GM23248 (cell line): ENCODE data around the gene GBP7. TPM values are rescaled to one million over a fixed set of nuclear protein-coding genes. Genes with fewer than 3 reads are reported as not detected.
A peak's percentile ranks its signal among the peaks of the same experiment; 100 is the strongest.

Experiments used
- DNase-seq: peaks from one replicate; pipeline ENCODE4 v3.0.0-alpha.2; 2015
- H2AFZ ChIP-seq: fragments of 200-600 bp; sonication (generic); 2 replicates; pipeline ENCODE4 v1.6.1; 2016; ENCODE audit warnings: antibody characterized with exemption
- H3F3A ChIP-seq: fragments of 200-600 bp; sonication (generic); 2 replicates; pipeline ENCODE4 v1.6.1; 2016; ENCODE audit warnings: mild to moderate bottlenecking, antibody characterized with exemption, mixed run types; ENCODE audit not compliant: insufficient read depth
- H3K27ac ChIP-seq: fragments of 200-600 bp; sonication (generic); 2 replicates; pipeline ENCODE4 v1.5.1; 2016; ENCODE audit warnings: mild to moderate bottlenecking
- H3K27me3 ChIP-seq: fragments of 200-600 bp; sonication (generic); replicated peaks from 2 replicates; pipeline ENCODE4 v1.6.1; 2016; ENCODE audit warnings: mild to moderate bottlenecking; ENCODE audit not compliant: insufficient read depth
- H3K36me3 ChIP-seq: fragments of 200-600 bp; sonication (generic); 2 replicates; pipeline ENCODE4 v1.6.1; 2016; ENCODE audit warnings: low read depth, mild to moderate bottlenecking
- H3K4me1 ChIP-seq: fragments of 200-600 bp; sonication (generic); 2 replicates; pipeline ENCODE4 v1.6.1; 2016; ENCODE audit warnings: mild to moderate bottlenecking; ENCODE audit not compliant: insufficient read depth
- H3K4me2 ChIP-seq: fragments of 200-600 bp; sonication (generic); one replicate; pipeline ENCODE4 v1.6.1; 2016; ENCODE audit warnings: mild to moderate bottlenecking; ENCODE audit not compliant: unreplicated experiment
- H3K4me3 ChIP-seq: fragments of 200-600 bp; sonication (generic); 2 replicates; pipeline ENCODE4 v1.5.1; 2016; ENCODE audit warnings: mild to moderate bottlenecking
- H3K79me2 ChIP-seq: fragments of 200-600 bp; sonication (generic); 2 replicates; pipeline ENCODE4 v1.6.1; 2016; ENCODE audit warnings: mild to moderate bottlenecking; ENCODE audit not compliant: insufficient read depth
- H3K9ac ChIP-seq: fragments of 200-600 bp; sonication (generic); 2 replicates; pipeline ENCODE4 v1.6.1; 2016; ENCODE audit warnings: mild to moderate bottlenecking
- H3K9me2 ChIP-seq: fragments of 200-600 bp; sonication (generic); 2 replicates; pipeline ENCODE4 v1.6.1; 2016; ENCODE audit warnings: mixed run types, mild to moderate bottlenecking, moderate library complexity; ENCODE audit not compliant: insufficient read depth
- H3K9me3 ChIP-seq: fragments of 200-600 bp; sonication (generic); one replicate; pipeline ENCODE4 v1.6.1; 2017; ENCODE audit warnings: low read depth
- H4K20me1 ChIP-seq: fragments of 200-600 bp; sonication (generic); 2 replicates; pipeline ENCODE4 v1.6.0; 2016; ENCODE audit not compliant: insufficient read depth
- EZH2 ChIP-seq: fragments of 200-600 bp; sonication (generic); IDR thresholded peaks from 2 replicates; pipeline ENCODE4 v1.6.1; 2018; ENCODE audit warnings: antibody characterized with exemption, mild to moderate bottlenecking; ENCODE audit not compliant: insufficient read depth, poor library complexity, severe bottlenecking
- EZH2phosphoT487 ChIP-seq: fragments of 200-600 bp; sonication (generic); IDR thresholded peaks from 2 replicates; pipeline ENCODE4 v1.6.1; 2018; ENCODE audit warnings: antibody characterized with exemption, moderate library complexity, mild to moderate bottlenecking, low read depth; ENCODE audit not compliant: insufficient read depth
- WGBS, 2 experiments: methylation state at CpG; one replicate each; pipeline ENCODE4 v1.1.6; 2015 to 2017; ENCODE audit warnings: low lambda C conversion rate in 2 of 2, low coverage in 1 of 2; ENCODE audit errors: missing lambda C conversion rate in 2 of 2; 5-methylcytosine and 5-hydroxymethylcytosine counted together
- in situ Hi-C: fragments of 300-500 bp; cut with MboI; formaldehyde crosslinking; loops from 2 replicates; pipeline ENCODE4 v1.15.0; 2020
- polyA plus RNA-seq: library from polyadenylated mRNA; unstranded; fragments of >200 nt; fragmentation: Nextera tagmentation; extraction: Ambion mirVana; gene quantifications from 2 replicates; pipeline ENCODE4 v1.2.1, GENCODE V29; 2016
- total RNA-seq: library from RNA; depleted of rRNA; stranded (reverse); fragments of >200 nt; shearing (Covaris generic); gene quantifications from 2 replicates; pipeline ENCODE4 v1.2.3, GENCODE V29; 2014

GBP7 gene
- total and polyA plus RNA-seq, 2 experiments from 2014 or later = not detected

DNA sequence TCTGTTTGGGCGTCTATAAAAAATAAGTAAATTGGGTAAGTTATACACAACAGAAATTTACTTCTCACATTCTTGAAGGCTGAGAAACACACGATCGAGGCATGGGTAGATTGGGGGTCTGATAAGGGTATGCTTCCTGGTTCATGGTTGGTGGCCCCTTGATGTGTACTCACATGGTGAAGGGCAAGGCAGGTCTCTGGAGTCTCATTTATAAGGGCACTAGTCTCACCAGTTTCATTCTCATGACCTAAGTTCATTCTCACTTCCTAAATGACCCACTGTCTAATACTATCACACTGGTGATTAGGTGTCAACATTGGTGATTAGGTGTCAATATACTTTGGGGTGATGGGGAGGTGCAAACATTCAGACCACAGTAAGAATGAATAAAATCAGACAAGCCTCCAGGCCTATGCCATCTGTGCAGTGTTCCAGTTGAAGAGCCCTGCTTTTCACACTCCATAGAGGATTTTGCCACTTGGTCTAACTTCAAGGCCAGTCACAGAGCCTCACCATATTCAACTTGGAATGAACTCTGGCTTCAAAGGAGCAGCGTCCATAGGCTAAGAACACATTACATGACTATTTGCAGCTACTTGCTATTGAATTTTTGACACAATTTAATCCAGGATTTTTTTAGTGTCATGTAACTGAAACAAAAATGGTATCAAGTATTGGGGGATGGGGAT lies 25.4 kb upstream of the GBP7 start:
- Histone ChIP-seq H4K20me1 (no peaks in the 10 kb centered on the region), H3K79me2 (no peaks in the 10 kb centered on the region), H3F3A (no peaks in the 10 kb centered on the region), H3K9me3 (no peaks in the 10 kb centered on the region), H3K4me2 (no peak overlapping the region), H3K9me2 (no peaks in the 10 kb centered on the region), H3K27me3 (no peaks in the 10 kb centered on the region), H3K4me1 (no peaks in the 10 kb centered on the region; the same call in 1 of the 2 replicates), H3K9ac (no peak overlapping the region), H3K36me3 (no peaks in the 10 kb centered on the region), H2AFZ (no peak overlapping the region), H3K27ac (no peak overlapping the region), H3K4me3 (no peak overlapping the region)
- no peak for DNase-seq
- 82 to 89% methylated on average over 4 of the region's 4 CpGs for WGBS, 2 experiments
- in situ Hi-C loops = no loop called here
- no peak for TF ChIP-seq EZH2
- no peak for TF ChIP-seq EZH2phosphoT487

GRCh38 chr1:89200663-89201062 lies 24.9 kb upstream of the GBP7 start:
- Histone ChIP-seq H3K9ac (no peak overlapping the region), H3K27me3 (no peaks in the 10 kb centered on the region), H3K9me3 (no peaks in the 10 kb centered on the region), H3K9me2 (no peaks in the 10 kb centered on the region), H2AFZ (no peak overlapping the region), H3K36me3 (no peaks in the 10 kb centered on the region), H3K79me2 (no peaks in the 10 kb centered on the region), H3K27ac (no peak overlapping the region), H3K4me1 (no peaks in the 10 kb centered on the region; the same call in 1 of the 2 replicates), H4K20me1 (no peaks in the 10 kb centered on the region), H3K4me2 (no peak overlapping the region), H3K4me3 (no peak overlapping the region), H3F3A (no peaks in the 10 kb centered on the region)
- in situ Hi-C loops = no loop called here
- 4 to 6% methylated on average over 2 of the region's 2 CpGs for WGBS, 2 experiments
- TF ChIP-seq EZH2 (no peak), EZH2phosphoT487 (no peak)
- no peak for DNase-seq

DNA sequence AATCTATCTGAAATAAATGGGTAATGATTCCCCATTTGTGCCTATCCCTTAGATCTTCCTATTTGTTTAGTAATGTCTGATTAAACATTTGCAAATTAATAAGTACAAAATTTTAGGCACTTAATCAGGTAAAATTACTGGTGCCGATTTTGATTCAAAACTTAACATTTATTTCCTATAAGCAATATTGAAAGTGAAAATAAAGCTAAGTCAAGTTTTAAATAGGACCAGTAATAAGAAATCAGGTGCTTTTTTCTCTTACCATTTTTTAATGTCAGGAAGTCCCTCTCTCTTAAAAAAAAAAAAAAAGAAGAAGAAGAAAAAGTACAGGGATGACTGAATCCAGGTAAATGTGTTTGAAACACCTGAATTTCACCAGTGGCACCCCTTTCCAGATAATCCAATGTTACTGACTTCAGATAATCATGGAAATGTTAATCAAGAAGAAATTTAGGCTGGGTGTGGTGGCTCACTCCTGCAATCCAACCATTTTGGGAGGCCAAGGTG lies 23.8 kb upstream of the GBP7 start:
- Histone ChIP-seq H3K9me2 (no peaks in the 10 kb centered on the region), H2AFZ (no peak overlapping the region), H3K4me3 (no peak overlapping the region), H3K79me2 (no peaks in the 10 kb centered on the region), H3K9ac (no peak overlapping the region), H3K4me1 (no peaks in the 10 kb centered on the region; the same call in 1 of the 2 replicates), H3K27ac (no peak overlapping the region), H3F3A (no peaks in the 10 kb centered on the region), H3K4me2 (no peak overlapping the region), H3K27me3 (no peaks in the 10 kb centered on the region), H3K36me3 (no peaks in the 10 kb centered on the region), H4K20me1 (no peaks in the 10 kb centered on the region), H3K9me3 (no peaks in the 10 kb centered on the region)
- in situ Hi-C loops = no loop called here
- WGBS, 2 experiments = 96 to 98% methylated on average over 1 of the region's 1 CpG
- TF ChIP-seq EZH2 (no peak), EZH2phosphoT487 (no peak)
- DNase-seq = no peak

GRCh38 chr1:89198491-89199072 lies 22.8 kb upstream of the GBP7 start, which contains the start of gene GBP4:
Gene GBP4, minus strand, starts transcription at chr1:89198942. Its CDS starts 108 bp downstream, at chr1:89198834.
- H3K27ac ChIP-seq = no peak within 1 kb of the TSS
- WGBS, 2 experiments = 33 to 39% methylated on average over 21 of the region's 21 CpGs
- no peak within 1 kb of the TSS for H3K9ac ChIP-seq
- no peaks in the 10 kb centered on the region for H3F3A ChIP-seq
- TF ChIP-seq EZH2 = no peak
- no peak for TF ChIP-seq EZH2phosphoT487
- peak within 1 kb of the TSS; percentile 77 for H2AFZ ChIP-seq
- in situ Hi-C loops = no loop called here
- H3K9me3 ChIP-seq = no peaks in the 10 kb centered on the region
- no peaks in the 10 kb centered on the region for H3K79me2 ChIP-seq
- H3K4me1 ChIP-seq = no peaks in the 10 kb centered on the region; the same call in 1 of the 2 replicates
- no peaks in the 10 kb centered on the region for H3K9me2 ChIP-seq
- DNase-seq = peak; percentile 28
- peak within 1 kb of the TSS; percentile 70 for H3K4me2 ChIP-seq
- H4K20me1 ChIP-seq = no peaks in the 10 kb centered on the region
- H3K27me3 ChIP-seq = no peaks in the 10 kb centered on the region
- no peaks in the 10 kb centered on the region for H3K36me3 ChIP-seq
- peak within 1 kb of the TSS; percentile 60 for H3K4me3 ChIP-seq
